WERI-Rb-1 (cell line): ENCODE data around the gene LIMK2.

ENCODE experiments used
- DNase-seq: peaks from one replicate; pipeline ENCODE4 v3.0.0-alpha.2; 2020
- H3K27ac ChIP-seq: fragments of 250-450 bp; sonication (Bioruptor Pico); 2 replicates; pipeline ENCODE4 v1.5.1; 2020; ENCODE audit warnings: mild to moderate bottlenecking, moderate library complexity
- H3K27me3 ChIP-seq: fragments of 250-450 bp; sonication (Bioruptor Pico); 2 replicates; pipeline ENCODE4 v1.5.1; 2021; ENCODE audit warnings: mild to moderate bottlenecking, low read depth, moderate library complexity; ENCODE audit not compliant: insufficient read depth, severe bottlenecking
- H3K36me3 ChIP-seq: fragments of 250-450 bp; sonication (Bioruptor Pico); 2 replicates; pipeline ENCODE4 v1.5.1; 2020; ENCODE audit warnings: mild to moderate bottlenecking, moderate library complexity
- H3K4me3 ChIP-seq: 2 replicates; pipeline ENCODE4 v1.5.1; 2011; ENCODE audit warnings: low read depth, mild to moderate bottlenecking, control low read depth, low read length
- H3K9me3 ChIP-seq: fragments of 250-450 bp; sonication (Bioruptor Pico); 2 replicates; pipeline ENCODE4 v1.5.1; 2021; ENCODE audit warnings: mild to moderate bottlenecking, moderate library complexity; ENCODE audit not compliant: severe bottlenecking
- TF ChIP-seq, protein P1 (sequence below): IDR thresholded peaks from 2 replicates; pipeline ENCODE4 v1.5.1; 2011; ENCODE audit warnings: low read depth, mild to moderate bottlenecking, control low read depth, inconsistent platforms, low read length

LIMK2 gene

DNA sequence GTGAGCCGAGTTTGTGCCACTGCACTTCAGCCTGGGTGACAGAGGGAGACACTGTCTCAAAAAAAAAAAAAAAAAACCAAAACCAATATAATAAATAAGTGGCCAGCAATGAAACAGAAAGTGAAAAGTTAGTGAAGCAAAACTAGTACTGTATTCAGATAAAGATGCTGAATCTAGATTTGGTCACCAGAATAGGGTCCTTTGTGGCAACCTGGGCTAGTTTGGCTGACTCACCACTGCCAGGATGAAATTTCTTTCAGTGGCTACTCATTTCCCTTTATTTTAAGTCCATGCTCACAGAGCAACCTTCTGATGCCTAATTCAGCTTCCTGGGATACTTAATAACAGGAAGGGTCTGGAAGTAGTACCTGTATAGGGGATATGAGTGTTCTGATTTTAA, 26.0 kb downstream of the LIMK2 start:
- Histone ChIP-seq H3K4me3 (no peak overlapping the region), H3K36me3 (peaks cover 45% of the 10 kb centered on the region), H3K27ac (no peak overlapping the region), H3K27me3 (no peaks in the 10 kb centered on the region), H3K9me3 (no peaks in the 10 kb centered on the region)
- DNase-seq = no peak
- TF ChIP-seq, protein P1, sequence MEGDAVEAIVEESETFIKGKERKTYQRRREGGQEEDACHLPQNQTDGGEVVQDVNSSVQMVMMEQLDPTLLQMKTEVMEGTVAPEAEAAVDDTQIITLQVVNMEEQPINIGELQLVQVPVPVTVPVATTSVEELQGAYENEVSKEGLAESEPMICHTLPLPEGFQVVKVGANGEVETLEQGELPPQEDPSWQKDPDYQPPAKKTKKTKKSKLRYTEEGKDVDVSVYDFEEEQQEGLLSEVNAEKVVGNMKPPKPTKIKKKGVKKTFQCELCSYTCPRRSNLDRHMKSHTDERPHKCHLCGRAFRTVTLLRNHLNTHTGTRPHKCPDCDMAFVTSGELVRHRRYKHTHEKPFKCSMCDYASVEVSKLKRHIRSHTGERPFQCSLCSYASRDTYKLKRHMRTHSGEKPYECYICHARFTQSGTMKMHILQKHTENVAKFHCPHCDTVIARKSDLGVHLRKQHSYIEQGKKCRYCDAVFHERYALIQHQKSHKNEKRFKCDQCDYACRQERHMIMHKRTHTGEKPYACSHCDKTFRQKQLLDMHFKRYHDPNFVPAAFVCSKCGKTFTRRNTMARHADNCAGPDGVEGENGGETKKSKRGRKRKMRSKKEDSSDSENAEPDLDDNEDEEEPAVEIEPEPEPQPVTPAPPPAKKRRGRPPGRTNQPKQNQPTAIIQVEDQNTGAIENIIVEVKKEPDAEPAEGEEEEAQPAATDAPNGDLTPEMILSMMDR = no peak

DNA sequence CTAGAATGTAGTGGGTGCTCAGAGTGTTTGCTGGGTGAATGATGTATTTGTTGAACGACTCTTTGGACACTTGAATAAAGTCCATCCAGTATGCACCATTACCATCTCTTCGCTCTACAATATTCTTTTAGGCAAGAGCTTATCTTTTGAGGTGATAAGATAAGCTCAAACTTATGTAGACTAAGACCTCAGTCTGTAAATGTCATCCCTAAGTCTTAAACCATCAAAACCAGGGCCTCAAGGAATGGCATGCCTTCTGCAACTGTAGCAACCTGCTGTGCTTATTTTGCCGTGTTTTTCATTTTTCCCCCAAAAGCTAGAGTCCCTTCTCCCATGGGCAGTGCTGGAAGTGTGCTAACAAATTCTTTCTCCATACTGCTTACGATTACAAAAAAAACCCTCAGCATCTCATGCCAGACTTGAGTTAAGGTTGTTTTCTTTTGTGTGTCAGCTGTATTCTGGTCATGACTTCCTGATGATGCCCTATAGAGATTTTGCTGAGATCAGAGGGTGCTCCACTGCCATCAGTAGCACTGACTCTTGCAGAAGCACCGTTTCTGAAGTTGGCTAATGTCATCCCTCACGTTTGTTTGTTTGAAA, 27.8 kb downstream of the LIMK2 start:
- DNase-seq = no peak
- Histone ChIP-seq H3K4me3 (no peak overlapping the region), H3K36me3 (peaks cover 37% of the 10 kb centered on the region), H3K27me3 (no peaks in the 10 kb centered on the region), H3K27ac (no peak overlapping the region), H3K9me3 (no peaks in the 10 kb centered on the region)
- TF ChIP-seq, protein P1 = no peak

DNA sequence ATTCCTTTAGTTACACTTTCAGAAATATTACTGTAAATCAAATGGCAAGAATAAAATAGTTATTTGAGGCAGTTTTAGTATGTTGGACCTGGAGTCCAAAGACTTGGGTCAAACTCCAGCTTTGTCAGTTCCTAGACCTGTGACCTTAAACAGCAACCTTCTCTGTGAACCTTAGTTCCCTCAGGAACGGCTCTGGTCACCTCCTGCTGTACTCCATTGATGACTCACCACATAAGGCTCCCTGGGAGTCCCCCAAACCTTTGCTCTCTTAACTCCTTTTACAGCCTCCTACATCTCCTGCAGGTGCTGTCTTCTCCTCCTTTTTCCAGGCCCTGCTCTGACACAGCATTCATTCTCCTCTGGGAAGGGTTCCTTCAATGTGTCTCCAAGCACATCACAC, 29.1 kb downstream of the LIMK2 start:
- no peaks in the 10 kb centered on the region for H3K27me3 ChIP-seq
- no peak overlapping the region for H3K4me3 ChIP-seq
- H3K36me3 ChIP-seq = peaks cover 27% of the 10 kb centered on the region
- H3K9me3 ChIP-seq = no peaks in the 10 kb centered on the region
- H3K27ac ChIP-seq = no peak overlapping the region
- no peak for DNase-seq
- TF ChIP-seq, protein P1 = no peak

DNA sequence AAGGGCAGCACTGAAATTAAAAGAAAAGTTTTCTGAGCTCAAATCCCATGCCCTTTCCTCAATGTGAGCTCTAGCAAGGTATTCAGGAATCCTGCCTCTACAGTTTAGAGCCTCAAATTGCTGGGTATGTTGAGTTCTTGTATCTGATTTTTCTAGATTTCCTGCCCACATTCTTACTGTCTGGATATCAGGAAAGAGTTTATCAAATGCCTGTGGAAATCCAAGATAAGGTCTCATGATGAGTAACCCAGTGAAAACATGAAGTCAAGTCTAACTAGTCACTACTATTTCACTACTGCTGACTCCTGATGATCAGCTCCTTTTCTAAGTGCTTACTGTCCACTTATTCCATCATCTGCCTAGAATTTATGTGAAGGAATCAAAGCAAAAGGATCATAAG, 29.8 kb downstream of the LIMK2 start:
- Histone ChIP-seq H3K9me3 (no peaks in the 10 kb centered on the region), H3K27ac (no peak overlapping the region), H3K36me3 (peaks cover 27% of the 10 kb centered on the region), H3K4me3 (no peak overlapping the region), H3K27me3 (no peaks in the 10 kb centered on the region)
- DNase-seq = no peak
- TF ChIP-seq, protein P1 = no peak

DNA sequence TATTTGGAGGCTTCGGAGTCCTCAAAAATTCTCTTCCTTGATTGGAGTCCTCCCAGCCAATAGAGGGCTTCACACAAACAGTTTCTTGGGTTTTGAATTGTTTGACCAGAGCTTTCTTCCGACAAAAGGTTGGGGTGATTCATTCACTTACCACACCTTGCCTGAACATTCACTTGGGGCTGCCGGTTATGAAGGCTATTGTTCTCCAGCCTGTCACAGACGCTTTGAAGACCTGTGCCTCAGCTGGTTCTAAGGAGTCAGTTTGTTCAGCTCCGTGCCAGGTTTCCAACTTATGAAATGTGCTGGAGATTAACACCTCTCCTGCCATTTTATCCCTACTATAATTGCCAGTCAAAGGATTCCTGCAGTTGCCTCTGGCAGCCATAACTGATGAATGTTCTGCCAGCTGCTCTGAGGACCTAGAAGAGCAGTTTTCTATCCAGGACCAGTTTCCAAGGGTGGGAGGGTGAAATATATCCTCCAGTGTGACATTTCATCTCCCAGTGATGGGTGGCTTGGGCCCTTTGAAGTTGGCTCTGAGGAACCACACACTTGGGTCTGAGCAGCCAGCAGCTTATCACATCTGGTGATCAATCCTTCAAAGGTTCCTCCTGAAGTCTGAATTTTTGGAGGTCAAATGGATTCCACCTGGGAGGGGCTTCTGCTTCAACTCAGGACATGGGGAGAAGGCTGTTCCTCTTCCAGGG, 31.4 kb downstream of the LIMK2 start:
- peaks cover 27% of the 10 kb centered on the region for H3K36me3 ChIP-seq
- no peaks in the 10 kb centered on the region for H3K27me3 ChIP-seq
- TF ChIP-seq, protein P1 = no peak
- no peak overlapping the region for H3K4me3 ChIP-seq
- no peaks in the 10 kb centered on the region for H3K9me3 ChIP-seq
- H3K27ac ChIP-seq = no peak overlapping the region
- no peak for DNase-seq
